MM.1S (cell line): Measurements from ENCODE around the gene MTA2.

Source experiments
- DNase-seq: peaks from one replicate; pipeline ENCODE4 v3.0.0-alpha.2; 2015
- H2AFZ ChIP-seq: fragments of 300-600 bp; sonication (generic); 2 replicates; pipeline ENCODE4 v1.6.0; 2016; ENCODE audit warnings: antibody characterized with exemption, low read length
- H3F3A ChIP-seq: fragments of 300-600 bp; sonication (generic); 2 replicates; pipeline ENCODE4 v1.6.1; 2016; ENCODE audit warnings: mild to moderate bottlenecking, antibody characterized with exemption, low read length, moderate library complexity, mixed read lengths; ENCODE audit not compliant: insufficient read depth
- H3K27ac ChIP-seq: fragments of 300-600 bp; sonication (generic); 2 replicates; pipeline ENCODE4 v1.5.1; 2016; ENCODE audit warnings: mild to moderate bottlenecking, low read length
- H3K27me3 ChIP-seq: fragments of 300-600 bp; sonication (generic); replicated peaks from 2 replicates; pipeline ENCODE4 v1.6.0; 2016; ENCODE audit warnings: low read length; ENCODE audit not compliant: insufficient read depth
- H3K36me3 ChIP-seq: fragments of 300-600 bp; sonication (generic); replicated peaks from 2 replicates; pipeline ENCODE4 v1.6.1; 2016; ENCODE audit warnings: mild to moderate bottlenecking, low read length, mixed read lengths; ENCODE audit not compliant: insufficient read depth
- H3K4me1 ChIP-seq: fragments of 300-600 bp; sonication (generic); 2 replicates; pipeline ENCODE4 v1.6.1; 2016; ENCODE audit warnings: low read length, mixed read lengths
- H3K4me2 ChIP-seq: fragments of 300-600 bp; sonication (generic); 2 replicates; pipeline ENCODE4 v1.6.0; 2016; ENCODE audit warnings: low read depth, low read length
- H3K4me3 ChIP-seq: fragments of 300-600 bp; sonication (generic); 2 replicates; pipeline ENCODE4 v1.5.1; 2016; ENCODE audit warnings: low read length, mixed read lengths
- H3K79me2 ChIP-seq: fragments of 300-600 bp; sonication (generic); 2 replicates; pipeline ENCODE4 v1.6.1; 2016; ENCODE audit warnings: mixed run types, low read length, mixed read lengths
- H3K9ac ChIP-seq: fragments of 300-600 bp; sonication (generic); 2 replicates; pipeline ENCODE4 v1.6.1; 2016; ENCODE audit warnings: low read length, mixed read lengths
- H3K9me2 ChIP-seq: fragments of 300-600 bp; sonication (generic); replicated peaks from 2 replicates; pipeline ENCODE4 v1.6.1; 2016; ENCODE audit warnings: mild to moderate bottlenecking, low read length, mixed read lengths; ENCODE audit not compliant: insufficient read depth
- H3K9me3 ChIP-seq: fragments of 300-600 bp; sonication (generic); replicated peaks from 2 replicates; pipeline ENCODE4 v1.6.1; 2016; ENCODE audit warnings: mild to moderate bottlenecking, low read length, mixed read lengths; ENCODE audit not compliant: insufficient read depth
- H4K20me1 ChIP-seq: fragments of 300-600 bp; sonication (generic); 2 replicates; pipeline ENCODE4 v1.6.1; 2016; ENCODE audit warnings: mild to moderate bottlenecking, low read length, moderate library complexity, mixed read lengths; ENCODE audit not compliant: insufficient read depth
- EZH2 ChIP-seq: fragments of 300-600 bp; sonication (generic); optimal IDR thresholded peaks from 2 replicates; pipeline ENCODE3; 2017; ENCODE audit warnings: low read depth, mild to moderate bottlenecking, antibody characterized with exemption, low read length, mixed read lengths
- EZH2phosphoT487 ChIP-seq: fragments of 300-600 bp; sonication (generic); IDR thresholded peaks from 2 replicates; pipeline ENCODE4 v1.6.1; 2018; ENCODE audit warnings: antibody characterized with exemption, low read length
- TF ChIP-seq, protein P1 (sequence below): fragments of 300-600 bp; sonication (generic); IDR thresholded peaks from 2 replicates; pipeline ENCODE4 v1.5.1; 2016; ENCODE audit warnings: antibody characterized with exemption, low read length, mixed read lengths

The MTA2 gene

DNA sequence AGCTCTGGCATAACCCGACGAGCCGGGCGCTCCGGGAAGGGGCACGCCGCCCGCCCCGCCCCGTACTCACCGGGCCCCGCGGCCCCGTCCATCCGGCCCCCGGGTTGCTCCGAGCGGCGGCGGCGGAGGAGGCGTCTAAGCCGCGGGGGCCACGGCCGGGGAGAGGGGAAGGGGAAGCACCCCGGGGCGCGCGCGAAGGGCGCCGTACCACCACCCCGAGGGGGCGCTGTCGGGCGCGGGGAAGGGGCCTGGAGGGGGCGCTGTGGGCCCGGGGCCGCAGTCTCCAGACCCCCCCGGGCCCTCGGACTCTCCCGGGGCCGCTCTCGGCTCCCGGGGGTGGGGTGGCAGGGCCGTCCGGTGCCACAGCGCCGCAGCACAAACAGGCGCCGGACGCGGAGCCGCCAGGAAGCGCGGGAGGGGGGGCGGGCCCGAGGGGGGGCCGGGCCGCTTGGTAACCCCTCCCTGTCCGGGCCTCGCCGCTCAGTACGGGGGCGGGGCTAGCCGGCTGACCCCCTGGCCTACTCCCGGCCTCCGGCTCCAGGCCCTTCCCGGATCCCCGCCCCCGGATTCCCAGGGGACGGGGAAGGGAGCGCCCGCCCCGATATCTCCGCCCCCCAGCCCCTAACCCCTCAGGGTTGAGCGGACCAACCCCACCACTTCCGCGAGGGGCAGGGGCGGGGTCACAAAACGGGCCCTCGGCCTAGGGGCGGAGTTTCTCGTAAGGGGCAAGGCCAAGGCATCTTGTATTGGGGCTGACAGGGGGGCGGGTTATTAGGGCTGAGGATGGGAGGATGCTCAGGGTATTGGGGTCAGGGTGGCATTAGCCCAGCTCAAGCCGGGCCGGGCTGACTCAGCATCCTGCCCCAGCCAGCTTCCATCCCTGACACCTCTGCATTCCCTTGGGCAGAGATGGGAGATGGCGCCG lies 11.0 kb upstream of the MTA2 start, which contains the start of the genes EML3 and ROM1:
Gene EML3, minus strand, starts transcription at position 410 of the 925 bp plus-strand sequence. Its CDS starts 318 bp downstream, at position 92.
Gene ROM1, plus strand, starts transcription at position 892 of the 925 bp plus-strand sequence. Its CDS starts 25 bp downstream, at position 917.
- H3K4me2 ChIP-seq, result peak within 1 kb of the TSS; percentile 87
- no peaks in the 10 kb centered on the region for H3K36me3 ChIP-seq
- H3F3A ChIP-seq, result peaks cover 10% of the 10 kb centered on the region
- H3K4me3 ChIP-seq, result peak within 1 kb of the TSS; percentile 82
- peak; percentile 85 for DNase-seq
- no peaks in the 10 kb centered on the region for H3K9me2 ChIP-seq
- TF ChIP-seq, protein P1, sequence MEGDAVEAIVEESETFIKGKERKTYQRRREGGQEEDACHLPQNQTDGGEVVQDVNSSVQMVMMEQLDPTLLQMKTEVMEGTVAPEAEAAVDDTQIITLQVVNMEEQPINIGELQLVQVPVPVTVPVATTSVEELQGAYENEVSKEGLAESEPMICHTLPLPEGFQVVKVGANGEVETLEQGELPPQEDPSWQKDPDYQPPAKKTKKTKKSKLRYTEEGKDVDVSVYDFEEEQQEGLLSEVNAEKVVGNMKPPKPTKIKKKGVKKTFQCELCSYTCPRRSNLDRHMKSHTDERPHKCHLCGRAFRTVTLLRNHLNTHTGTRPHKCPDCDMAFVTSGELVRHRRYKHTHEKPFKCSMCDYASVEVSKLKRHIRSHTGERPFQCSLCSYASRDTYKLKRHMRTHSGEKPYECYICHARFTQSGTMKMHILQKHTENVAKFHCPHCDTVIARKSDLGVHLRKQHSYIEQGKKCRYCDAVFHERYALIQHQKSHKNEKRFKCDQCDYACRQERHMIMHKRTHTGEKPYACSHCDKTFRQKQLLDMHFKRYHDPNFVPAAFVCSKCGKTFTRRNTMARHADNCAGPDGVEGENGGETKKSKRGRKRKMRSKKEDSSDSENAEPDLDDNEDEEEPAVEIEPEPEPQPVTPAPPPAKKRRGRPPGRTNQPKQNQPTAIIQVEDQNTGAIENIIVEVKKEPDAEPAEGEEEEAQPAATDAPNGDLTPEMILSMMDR, result peak; percentile 89
- no peak for TF ChIP-seq EZH2phosphoT487
- no peak for TF ChIP-seq EZH2
- no peaks in the 10 kb centered on the region for H3K27me3 ChIP-seq
- peak within 1 kb of the TSS; percentile 79 for H2AFZ ChIP-seq
- H3K4me1 ChIP-seq, result peaks cover 14% of the 10 kb centered on the region
- no peaks in the 10 kb centered on the region for H3K9me3 ChIP-seq
- no peaks in the 10 kb centered on the region for H4K20me1 ChIP-seq
- peak within 1 kb of the TSS; percentile 69 for H3K9ac ChIP-seq
- peaks cover 13% of the 10 kb centered on the region for H3K79me2 ChIP-seq
- H3K27ac ChIP-seq, result peak within 1 kb of the TSS; percentile 51; the same call in 1 of the 2 replicates

DNA sequence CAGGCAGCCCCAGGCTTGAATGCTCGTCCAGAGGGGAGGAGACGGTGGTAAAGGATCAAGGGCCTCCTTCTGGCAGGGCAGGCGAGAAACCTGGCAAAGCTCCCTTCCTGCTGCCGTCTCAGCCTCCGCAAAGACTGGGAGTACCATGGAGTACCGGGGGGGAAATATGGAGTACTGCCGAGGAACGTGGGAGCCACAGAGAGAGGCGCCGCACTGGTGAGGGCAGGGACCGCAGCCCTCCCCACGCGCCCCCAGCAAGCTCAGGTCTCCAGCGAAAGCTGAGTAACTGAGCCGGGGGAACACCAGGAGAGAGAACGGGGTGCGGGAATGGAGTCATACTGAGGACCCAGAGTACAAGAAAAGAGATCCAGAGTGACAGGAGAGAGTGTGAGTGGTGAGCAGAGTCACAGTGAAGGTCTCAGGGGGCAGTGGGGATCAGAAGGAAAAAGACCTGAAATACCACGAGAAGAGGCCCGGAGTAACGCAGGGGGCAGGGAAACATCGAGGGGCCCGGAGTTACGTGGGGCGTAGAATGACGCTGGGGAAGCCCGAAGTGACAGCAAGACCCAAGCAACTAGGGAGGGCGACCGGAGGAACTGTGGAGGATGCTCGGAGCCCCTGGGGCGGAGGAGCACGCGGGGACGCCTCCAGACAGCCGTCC lies 10.2 kb upstream of the MTA2 start:
- H3K4me3 ChIP-seq, result peak overlapping the region; percentile 82
- DNase-seq, result no peak
- H3K9me2 ChIP-seq, result no peaks in the 10 kb centered on the region
- no peaks in the 10 kb centered on the region for H4K20me1 ChIP-seq
- H3F3A ChIP-seq, result peaks cover 10% of the 10 kb centered on the region
- no peaks in the 10 kb centered on the region for H3K9me3 ChIP-seq
- H3K36me3 ChIP-seq, result no peaks in the 10 kb centered on the region
- peak overlapping the region; percentile 51; the same call in 1 of the 2 replicates for H3K27ac ChIP-seq
- peaks cover 14% of the 10 kb centered on the region for H3K4me1 ChIP-seq
- H3K79me2 ChIP-seq, result peaks cover 13% of the 10 kb centered on the region
- H2AFZ ChIP-seq, result peak overlapping the region; percentile 79
- peak overlapping the region; percentile 69 for H3K9ac ChIP-seq
- peak overlapping the region; percentile 87 for H3K4me2 ChIP-seq
- TF ChIP-seq EZH2phosphoT487, result no peak
- no peak for TF ChIP-seq EZH2
- TF ChIP-seq, protein P1, result no peak
- no peaks in the 10 kb centered on the region for H3K27me3 ChIP-seq

DNA sequence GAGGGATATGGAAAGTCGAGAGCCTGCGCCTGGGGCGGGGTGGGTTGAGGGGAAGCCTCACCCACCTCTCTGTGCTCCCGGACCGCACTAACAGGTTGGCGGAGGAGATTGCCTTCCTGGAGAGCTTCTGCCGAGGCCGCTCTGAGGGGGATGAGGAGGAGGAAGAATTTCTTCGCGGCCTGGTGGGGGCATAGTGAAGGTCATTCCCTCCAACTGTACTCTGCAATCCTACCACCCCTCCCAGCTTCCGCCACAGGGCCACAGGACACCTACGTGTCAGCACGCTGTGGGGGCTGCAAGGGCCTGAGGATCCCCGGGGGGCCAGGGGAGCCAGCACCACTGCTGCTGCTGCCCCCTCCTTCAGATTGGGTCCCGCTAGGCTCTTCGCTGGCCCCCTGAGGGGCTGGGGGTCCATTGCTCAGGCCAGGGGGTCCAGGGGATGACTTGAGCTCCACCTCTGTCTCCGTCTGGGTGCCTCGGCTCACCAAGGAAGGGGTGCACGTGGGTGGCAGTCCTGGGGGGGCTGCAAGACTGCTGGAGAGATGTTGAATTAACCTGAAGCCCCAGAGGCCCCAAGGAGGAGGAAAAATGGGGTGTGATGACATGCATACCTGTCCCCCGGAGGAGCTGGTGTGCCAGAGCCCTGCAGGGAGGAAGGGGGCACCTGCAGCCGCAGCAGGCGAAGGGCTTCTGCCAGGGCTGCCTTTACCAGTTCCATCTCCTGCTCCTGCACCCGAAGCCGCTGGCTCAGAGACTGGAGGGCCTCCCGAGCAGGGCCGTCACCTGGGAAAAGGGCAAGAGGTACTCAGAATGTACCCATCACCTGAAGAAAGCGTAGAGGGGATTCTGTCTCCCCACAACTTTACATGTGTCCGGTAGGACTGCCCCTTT lies 9.4 kb upstream of the MTA2 start:
- no peaks in the 10 kb centered on the region for H3K9me3 ChIP-seq
- no peaks in the 10 kb centered on the region for H3K27me3 ChIP-seq
- no peaks in the 10 kb centered on the region for H3K9me2 ChIP-seq
- H3K4me3 ChIP-seq, result peak overlapping the region; percentile 82
- peaks cover 14% of the 10 kb centered on the region for H3K4me1 ChIP-seq
- peak overlapping the region; percentile 87 for H3K4me2 ChIP-seq
- DNase-seq, result no peak
- no peaks in the 10 kb centered on the region for H3K36me3 ChIP-seq
- TF ChIP-seq EZH2 (no peak), EZH2phosphoT487 (no peak)
- TF ChIP-seq, protein P1, result no peak
- H3K79me2 ChIP-seq, result peaks cover 13% of the 10 kb centered on the region
- H3K9ac ChIP-seq, result peak overlapping the region; percentile 69
- H4K20me1 ChIP-seq, result no peaks in the 10 kb centered on the region
- peaks cover 10% of the 10 kb centered on the region for H3F3A ChIP-seq
- H2AFZ ChIP-seq, result peak overlapping the region; percentile 79; the same call in 1 of the 2 replicates
- H3K27ac ChIP-seq, result no peak overlapping the region
